HepG2 (cell line): ENCODE data around the gene ATG16L2. TPM values are rescaled to one million over a fixed set of nuclear protein-coding genes. Genes with fewer than 3 reads are reported as not detected.

Experiments
- ATAC-seq: fragments of 200-7000 bp; cut with Tn5 transposase; 3 replicates; pipeline ENCODE4 v1.9.1; 2020; ENCODE audit warnings: mild to moderate bottlenecking, moderate library complexity
- BruUV-seq: library from RNA; stranded (reverse); fragments of 400-500 nt; replicated peaks from 2 replicates; lab custom pipeline; 2021; lab: Mats Ljungman, UMichigan
- CTCF ChIA-PET: fragments of 300-600 bp; formaldehyde crosslinking; extraction: SDS; loops from one replicate; lab custom pipeline; 2021; ENCODE audit warnings: low total read pairs, inconsistent platforms, low intra/inter-chr PET ratio; lab: Yijun Ruan, JAX
- POLR2A ChIA-PET: fragments of 350-600 bp; sonication (Branson Sonifier 250); formaldehyde crosslinking; loops from one replicate; lab custom pipeline; 2020; ENCODE audit warnings: antibody characterized with exemption, inconsistent platforms; lab: Yijun Ruan, JAX
- DNase-seq: peaks from one replicate; pipeline ENCODE4 v3.0.0-alpha.2; 2015; ENCODE audit warnings: low spot score
- FAIRE-seq: peaks from 3 replicates; lab custom pipeline; 2011; peaks lifted over from hg19 to GRCh38; lab: Jason Lieb, UNC
- H2AFZ ChIP-seq: one replicate; pipeline ENCODE4 v1.6.1; 2011; ENCODE audit warnings: low read length, inconsistent platforms
- H3K27ac ChIP-seq: fragments of 300-600 bp; 3 replicates; pipeline ENCODE4 v1.8.0; 2011; ENCODE audit warnings: mixed run types, mild to moderate bottlenecking, mixed read lengths, low read length, inconsistent platforms; ENCODE audit not compliant: insufficient read depth; ENCODE audit errors: extremely low read length
- H3K27me3 ChIP-seq, 2 experiments: fragments of 200-600 bp in 1 of 2; 2 replicates in 1 of 2; 3 replicates in 1 of 2; pipeline versions ENCODE4 v1.6.0 to v1.8.0; 2011; ENCODE audit warnings: low read length in 2 of 2, mild to moderate bottlenecking in 2 of 2, moderate library complexity in 2 of 2, inconsistent platforms in 1 of 2; ENCODE audit not compliant: insufficient read depth in 2 of 2, control insufficient read depth in 1 of 2
- H3K36me3 ChIP-seq, 2 experiments: fragments of 200-600 bp in 1 of 2; replicated peaks in 1 of 2; 2 replicates in 1 of 2; 3 replicates in 1 of 2; pipeline versions ENCODE4 v1.5.1 to v1.8.0; 2011; ENCODE audit warnings: low read length in 2 of 2, inconsistent platforms in 1 of 2; ENCODE audit not compliant: insufficient read depth in 2 of 2, control insufficient read depth in 1 of 2
- H3K4me1 ChIP-seq: 2 replicates; pipeline ENCODE4 v1.5.1; 2012; ENCODE audit warnings: low read length, inconsistent platforms; ENCODE audit not compliant: insufficient read depth
- H3K4me2 ChIP-seq: 2 replicates; pipeline ENCODE4 v1.6.0; 2011; ENCODE audit warnings: low read depth, low read length, inconsistent platforms
- H3K4me3 ChIP-seq, 3 experiments: fragments of 200-600 bp in 1 of 3; sonication (generic), shearing (Covaris generic) in 1 of 3; replicated peaks in 1 of 3; 2 replicates each; pipeline ENCODE4 v1.5.1; 2011 to 2016; ENCODE audit warnings: low read length in 3 of 3, inconsistent platforms in 2 of 3, low read depth in 2 of 3, mild to moderate bottlenecking in 2 of 3, control low read depth in 1 of 3, mixed read lengths in 1 of 3; ENCODE audit not compliant: insufficient read depth in 1 of 3
- H3K79me2 ChIP-seq: one replicate; pipeline ENCODE4 v1.6.1; 2011; ENCODE audit warnings: low read length, inconsistent platforms; ENCODE audit not compliant: insufficient read depth
- H3K9ac ChIP-seq: 2 replicates; pipeline ENCODE4 v1.6.0; 2011; ENCODE audit warnings: mild to moderate bottlenecking, low read depth, low read length, inconsistent platforms; ENCODE audit not compliant: insufficient read depth
- H3K9me3 ChIP-seq: 2 replicates; pipeline ENCODE4 v1.5.1; 2012; ENCODE audit warnings: mild to moderate bottlenecking, low read length
- H4K20me1 ChIP-seq: 2 replicates; pipeline ENCODE4 v1.6.0; 2011; ENCODE audit warnings: inconsistent platforms, mild to moderate bottlenecking, low read length, moderate library complexity; ENCODE audit not compliant: insufficient read depth
- ATRX ChIP-seq: sonication (generic); formaldehyde crosslinking; IDR thresholded peaks from 2 replicates; pipeline ENCODE4 v1.4.0; 2020; ENCODE audit warnings: missing genetic modification reagents, borderline replicate concordance
- CTCF ChIP-seq: sonication (generic); formaldehyde crosslinking; IDR thresholded peaks from 2 replicates; pipeline ENCODE4 v1.5.0; 2020; ENCODE audit warnings: mild to moderate bottlenecking, missing genetic modification reagents, moderate library complexity
- HMGXB3 ChIP-seq: sonication (generic); formaldehyde crosslinking; IDR thresholded peaks from 2 replicates; pipeline ENCODE4 v1.4.0; 2020; ENCODE audit warnings: missing genetic modification reagents, borderline replicate concordance
- NR2C2 ChIP-seq: sonication (generic); formaldehyde crosslinking; IDR thresholded peaks from 2 replicates; pipeline ENCODE4 v1.4.0; 2020; ENCODE audit warnings: missing genetic modification reagents, mild to moderate bottlenecking, moderate library complexity, borderline replicate concordance
- THAP11 ChIP-seq: IDR thresholded peaks from 2 replicates; pipeline ENCODE4 v1.6.1; 2016; ENCODE audit warnings: missing biosample characterization, missing genetic modification reagents
- ZMYM4 ChIP-seq: sonication (generic); formaldehyde crosslinking; IDR thresholded peaks from 2 replicates; pipeline ENCODE4 v1.8.1; 2023; ENCODE audit warnings: mild to moderate bottlenecking, missing genetic modification reagents
- ZNF10 ChIP-seq: sonication (generic); formaldehyde crosslinking; IDR thresholded peaks from 2 replicates; pipeline ENCODE4 v1.4.0; 2020; ENCODE audit warnings: mild to moderate bottlenecking, low read depth, missing genetic modification reagents, borderline replicate concordance
- ZNF138 ChIP-seq: sonication (generic); formaldehyde crosslinking; IDR thresholded peaks from 2 replicates; pipeline ENCODE4 v1.5.0; 2020; ENCODE audit warnings: mild to moderate bottlenecking, low read depth, missing genetic modification reagents
- ZNF629 ChIP-seq: sonication (generic); formaldehyde crosslinking; conservative IDR thresholded peaks from 2 replicates; pipeline ENCODE4 v1.5.0; 2020; ENCODE audit warnings: missing genetic modification reagents
- ZNF639 ChIP-seq: conservative IDR thresholded peaks from 2 replicates; pipeline ENCODE4 v1.6.1; 2018; ENCODE audit warnings: missing genetic modification reagents
- ZNF788 ChIP-seq: sonication (generic); formaldehyde crosslinking; IDR thresholded peaks from 2 replicates; pipeline ENCODE4 v1.5.0; 2020; ENCODE audit warnings: mild to moderate bottlenecking, missing genetic modification reagents, borderline replicate concordance
- WGBS: methylation state at CpG from one replicate; pipeline ENCODE4 v1.1.6; 2017; ENCODE audit warnings: low lambda C conversion rate; 5-methylcytosine and 5-hydroxymethylcytosine counted together
- in situ Hi-C: cut with HindIII; loops from 2 replicates; pipeline ENCODE4 v1.10.0; 2017; ENCODE audit warnings: low pct_unique_long_range_greater_than_20kb; ENCODE audit not compliant: extremely low pct_ligation_motif_present
- intact Hi-C: fragments of 100-400 bp; cut with micrococcal nuclease; formaldehyde crosslinking; loops from one replicate; pipeline ENCODE4 v1.10.0; 2022; ENCODE audit not compliant: unreplicated experiment
- polyA plus RNA-seq, 8 experiments: library from polyadenylated mRNA; depleted of rRNA in 3 of 8; stranded (reverse) in 7 of 8; unstranded in 1 of 8; fragments of >200 nt; fragmentation: Illumina TruSeq in 4 of 8; extraction: Trizol in 4 of 8; gene quantifications; 2 replicates each; pipeline versions ENCODE4 v1.2.1 to v1.2.3, GENCODE V29; 2011 to 2016; ENCODE audit warnings: low read depth in 4 of 8, missing spikeins in 1 of 8, mixed read lengths in 1 of 8; ENCODE audit not compliant: insufficient read depth in 1 of 8
- total RNA-seq, 5 experiments: library from RNA; depleted of rRNA; stranded (reverse); fragments of >200 nt; fragmentation: Illumina TruSeq; extraction: Trizol; gene quantifications; 2 replicates each; pipeline ENCODE4 v1.2.3, GENCODE V29; 2016; ENCODE audit warnings: low read depth in 1 of 5
- TF ChIP-seq, protein P1 (sequence below): IDR thresholded peaks from 2 replicates; pipeline ENCODE4 v1.6.1; 2012; ENCODE audit warnings: inconsistent platforms

Gene ATG16L2
- total and polyA plus RNA-seq, 2 of the 13 experiments (the other 11 are each of a cell fraction or from before 2014, with no cell fraction given), result 6.2 to 14.8 TPM

GRCh38 chr11:72779495-72780128, 34.6 kb upstream of the ATG16L2 start (continued):
- TF ChIP-seq ZNF639 (CRISPR knock-in tag) (no peak), HMGXB3 (CRISPR knock-in tag) (no peak), NR2C2 (CRISPR knock-in tag) (peak; percentile 67)
- TF ChIP-seq, all 625 proteins: peak for 16

GRCh38 chr11:72780296-72781062, 33.7 kb upstream of the ATG16L2 start:
- no peak for DNase-seq
- in situ Hi-C loops, result no loop called here
- WGBS, result 9% methylated on average over 7 of the region's 10 CpGs
- Histone ChIP-seq H3K27ac (peak overlapping the region; percentile 70), H3K4me1 (peaks cover 90% of the 10 kb centered on the region), H3K4me2 (peak overlapping the region; percentile 90), H3K4me3 (peak overlapping the region; percentile 81 to 88 (median 87)), H3K9ac (peak overlapping the region; percentile 71), H2AFZ (no peak overlapping the region), H3K79me2 (peaks cover 34% of the 10 kb centered on the region), H3K27me3 (no peaks in the 10 kb centered on the region; a peak in 1 of 5 replicates), H3K36me3 (peaks cover 0 to under 1% of the 10 kb centered on the region in 2 experiments; a peak in 1 of 5 replicates), H4K20me1 (peaks cover 7% of the 10 kb centered on the region; the same call in 1 of the 2 replicates), H3K9me3 (no peaks in the 10 kb centered on the region)
- intact Hi-C loops, result no loop called here
- no TSS peak for BruUV-seq
- no peak for FAIRE-seq
- ChIA-PET CTCF (no interaction called here), POLR2A (interaction anchor here (0.8 to 10.0 kb wide), 3 partner anchors 13 to 55 kb away, joined by 3 to 103 read pairs (median 25); partner anchors contain the start of gene STARD10)
- no peak for ATAC-seq
- TF ChIP-seq ZMYM4 (CRISPR knock-in tag) (peak; percentile 18; the same call in 1 of the 2 replicates), ZNF10 (CRISPR knock-in tag) (no peak), CTCF (CRISPR knock-in tag) (0 out of 2 replicates have a peak, but pooled peaks have one; percentile 6), ZNF629 (CRISPR knock-in tag) (peak; percentile 95), ZNF138 (CRISPR knock-in tag) (peak; percentile 65; the same call in 1 of the 2 replicates), ZNF788 (CRISPR knock-in tag) (peak; percentile 62; the same call in 1 of the 2 replicates), ATRX (CRISPR knock-in tag) (no peak), THAP11 (CRISPR knock-in tag) (no peak)
- TF ChIP-seq, protein P1, sequence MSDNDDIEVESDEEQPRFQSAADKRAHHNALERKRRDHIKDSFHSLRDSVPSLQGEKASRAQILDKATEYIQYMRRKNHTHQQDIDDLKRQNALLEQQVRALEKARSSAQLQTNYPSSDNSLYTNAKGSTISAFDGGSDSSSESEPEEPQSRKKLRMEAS, result no peak
